DMS114 treated with DMSO at 0.1 percent for 48 hours (cell line): ENCODE measurements around the gene KPTN.

Experiments
- DNase-seq: peaks from one replicate; lab custom pipeline; 2025; ENCODE audit not compliant: unreplicated experiment; lab: John Stamatoyannopoulos, UW

The KPTN gene

GRCh38 chr19:47509170-47509847, 25.3 kb upstream of the KPTN start:
- no peak for DNase-seq

- DNase-seq = no peak
Observed at GRCh38 chr19:47508721-47509120, 24.7 kb upstream of the KPTN start.

GRCh38 chr19:47507924-47508553, 24.0 kb upstream of the KPTN start:
- DNase-seq = no peak

- DNase-seq = no peak
Observed at GRCh38 chr19:47507012-47507411, 23.0 kb upstream of the KPTN start.

- DNase-seq = no peak
Observed at GRCh38 chr19:47506459-47506858, 22.4 kb upstream of the KPTN start.

GRCh38 chr19:47505506-47505905, 21.5 kb upstream of the KPTN start:
- no peak for DNase-seq

GRCh38 chr19:47503826-47504150, 19.8 kb upstream of the KPTN start:
- DNase-seq = no peak

GRCh38 chr19:47503130-47503825, 19.3 kb upstream of the KPTN start:
- no peak for DNase-seq

- no peak for DNase-seq
Observed at GRCh38 chr19:47499863-47500830, 16.1 kb upstream of the KPTN start.

- DNase-seq = no peak
Observed at GRCh38 chr19:47499371-47499770, 15.4 kb upstream of the KPTN start.

- no peak for DNase-seq
Observed at GRCh38 chr19:47498561-47498960, 14.5 kb upstream of the KPTN start.

GRCh38 chr19:47497821-47498520, 14.0 kb upstream of the KPTN start:
- DNase-seq = no peak

GRCh38 chr19:47497050-47497766, 13.2 kb upstream of the KPTN start:
- no peak for DNase-seq

- no peak for DNase-seq
Observed at GRCh38 chr19:47495478-47496372, 11.7 kb upstream of the KPTN start.

GRCh38 chr19:47494729-47495128, 10.7 kb upstream of the KPTN start:
- DNase-seq = no peak

GRCh38 chr19:47494211-47494547, 10.2 kb upstream of the KPTN start:
- DNase-seq = no peak

- no peak for DNase-seq
Observed at GRCh38 chr19:47493378-47494210, 9.6 kb upstream of the KPTN start.
